Left forelimb (tissue), 1 donor: ENCODE data around the gene ACD.

Experiments
- DNase-seq: peaks from one replicate; pipeline ENCODE4 v3.0.0-alpha.2; 2018; ENCODE audit warnings: low spot score

ACD gene

GRCh38 chr16:67661886-67662652 is 2.0 kb upstream of the ACD start:
- no peak for DNase-seq

- DNase-seq: no peak
Observed at GRCh38 chr16:67661101-67661761, 1.2 kb upstream of the ACD start.

- peak; percentile 93 for DNase-seq
Observed at GRCh38 chr16:67660564-67661028, 536 bp upstream of the ACD start, which contains the start of gene PARD6A. Gene PARD6A (plus strand): TSS chr16:67660960. CDS start chr16:67661039, 79 bp downstream.

- DNase-seq: no peak
Observed at GRCh38 chr16:67658849-67659674, 998 bp downstream of the ACD start.

- no peak for DNase-seq
Observed at GRCh38 chr16:67657751-67658518, 2.1 kb downstream of the ACD start.

- no peak for DNase-seq
Observed at GRCh38 chr16:67657017-67657608, 2.9 kb downstream of the ACD start.

- DNase-seq: no peak
Observed at GRCh38 chr16:67656344-67657016, 3.6 kb downstream of the ACD start.

- DNase-seq: no peak
Observed at GRCh38 chr16:67655363-67655762, 4.7 kb downstream of the ACD start.

GRCh38 chr16:67654403-67654911 is 5.6 kb downstream of the ACD start:
- DNase-seq: no peak

GRCh38 chr16:67653789-67654402 is 6.2 kb downstream of the ACD start:
- DNase-seq: no peak

GRCh38 chr16:67653128-67653788 is 6.8 kb downstream of the ACD start:
- no peak for DNase-seq

GRCh38 chr16:67652578-67653127 is 7.4 kb downstream of the ACD start:
- DNase-seq: no peak

GRCh38 chr16:67651847-67652246 is 8.2 kb downstream of the ACD start:
- no peak for DNase-seq

GRCh38 chr16:67651039-67651438 is 9.0 kb downstream of the ACD start:
- no peak for DNase-seq

GRCh38 chr16:67650023-67650422 is 10.0 kb downstream of the ACD start:
- DNase-seq: no peak

- DNase-seq: no peak
Observed at GRCh38 chr16:67649494-67649931, 10.5 kb downstream of the ACD start.

GRCh38 chr16:67648764-67649407 is 11.2 kb downstream of the ACD start:
- DNase-seq: no peak

- no peak for DNase-seq
Observed at GRCh38 chr16:67648088-67648763, 11.8 kb downstream of the ACD start.
